Lung (tissue), 12 donors: Measurements from ENCODE around the gene PSMA6. TPM values are rescaled to one million over a fixed set of nuclear protein-coding genes. Genes with fewer than 3 reads are reported as not detected.

ENCODE experiments used
- ATAC-seq: fragments of 200-7000 bp; cut with Tn5 transposase; one replicate; pipeline ENCODE4 v1.9.1; 2020; ENCODE audit warnings: moderate number of reproducible peaks; ENCODE audit not compliant: insufficient read depth, low FRiP score
- DNase-seq, 3 donors: peaks; one replicate each; pipeline ENCODE4 v3.0.0-alpha.2; 2013 to 2017
- H3K27ac ChIP-seq, 2 donors: one replicate each; pipeline ENCODE4 v1.5.1; 2013; ENCODE audit warnings: mild to moderate bottlenecking in 2 of 2, moderate library complexity in 2 of 2, control low read depth in 1 of 2, inconsistent platforms in 1 of 2, low read depth in 1 of 2, low read length in 1 of 2
- H3K27me3 ChIP-seq, 3 donors: one replicate each; pipeline ENCODE4 v1.5.1; 2013; ENCODE audit warnings: low read length in 2 of 3; ENCODE audit not compliant: control insufficient read depth in 3 of 3, insufficient read depth in 3 of 3
- H3K36me3 ChIP-seq, 4 donors: one replicate each; pipeline ENCODE4 v1.5.1; 2013; ENCODE audit warnings: low read length in 4 of 4, mild to moderate bottlenecking in 1 of 4, moderate library complexity in 1 of 4; ENCODE audit not compliant: control insufficient read depth in 4 of 4, insufficient read depth in 4 of 4
- H3K4me1 ChIP-seq, 5 donors: one replicate each; pipeline ENCODE4 v1.5.1; 2013; ENCODE audit warnings: low read length in 5 of 5, mild to moderate bottlenecking in 2 of 5, moderate library complexity in 1 of 5; ENCODE audit not compliant: control insufficient read depth in 5 of 5, insufficient read depth in 5 of 5
- H3K4me3 ChIP-seq: one replicate; pipeline ENCODE4 v1.5.1; 2013; ENCODE audit warnings: mild to moderate bottlenecking, control low read depth, moderate library complexity
- H3K9ac ChIP-seq, 2 donors: one replicate each; pipeline ENCODE4 v1.5.1; 2013; ENCODE audit warnings: low read length in 2 of 2, control low read depth in 1 of 2; ENCODE audit not compliant: insufficient read depth in 1 of 2
- H3K9me3 ChIP-seq, 4 donors: one replicate each; pipeline ENCODE4 v1.5.1; 2013; ENCODE audit warnings: low read length in 3 of 4, mild to moderate bottlenecking in 1 of 4, moderate library complexity in 1 of 4; ENCODE audit not compliant: control insufficient read depth in 4 of 4, insufficient read depth in 3 of 4
- WGBS, 2 donors: extraction: QIAGEN DNeasy Blood & Tissue Kit; methylation state at CpG; one replicate each; pipeline ENCODE4 v1.1.7; 2013; 5-methylcytosine and 5-hydroxymethylcytosine counted together
- polyA plus RNA-seq, 2 donors: library from polyadenylated mRNA; stranded (reverse); fragments of 200-250 nt; gene quantifications; one replicate each; pipeline ENCODE4 v1.2.1, GENCODE V29; 2013
- total RNA-seq, 2 donors: library from RNA; depleted of rRNA in 1 of 2; stranded (reverse); fragments of >200 nt in 1 of 2; gene quantifications; one replicate each; pipeline ENCODE4 v1.2.1, GENCODE V29; 2014 to 2021
- TF ChIP-seq, protein P1 (sequence below): IDR thresholded peaks from 2 replicates; pipeline ENCODE4 v1.5.1; 2012; ENCODE audit warnings: mild to moderate bottlenecking; ENCODE audit errors: control extremely low read depth, extremely low read depth
- donor health status: control.
- donor health status: control.
- donor health status: Bipolar disorder and iron deficiency.
- donor health status: healthy.
- donor health status: DM: yes; HTN: yes; CAD: no.

Gene PSMA6
- total and polyA plus RNA-seq, 4 donors, result 119 to 351 (median 212) TPM

DNA sequence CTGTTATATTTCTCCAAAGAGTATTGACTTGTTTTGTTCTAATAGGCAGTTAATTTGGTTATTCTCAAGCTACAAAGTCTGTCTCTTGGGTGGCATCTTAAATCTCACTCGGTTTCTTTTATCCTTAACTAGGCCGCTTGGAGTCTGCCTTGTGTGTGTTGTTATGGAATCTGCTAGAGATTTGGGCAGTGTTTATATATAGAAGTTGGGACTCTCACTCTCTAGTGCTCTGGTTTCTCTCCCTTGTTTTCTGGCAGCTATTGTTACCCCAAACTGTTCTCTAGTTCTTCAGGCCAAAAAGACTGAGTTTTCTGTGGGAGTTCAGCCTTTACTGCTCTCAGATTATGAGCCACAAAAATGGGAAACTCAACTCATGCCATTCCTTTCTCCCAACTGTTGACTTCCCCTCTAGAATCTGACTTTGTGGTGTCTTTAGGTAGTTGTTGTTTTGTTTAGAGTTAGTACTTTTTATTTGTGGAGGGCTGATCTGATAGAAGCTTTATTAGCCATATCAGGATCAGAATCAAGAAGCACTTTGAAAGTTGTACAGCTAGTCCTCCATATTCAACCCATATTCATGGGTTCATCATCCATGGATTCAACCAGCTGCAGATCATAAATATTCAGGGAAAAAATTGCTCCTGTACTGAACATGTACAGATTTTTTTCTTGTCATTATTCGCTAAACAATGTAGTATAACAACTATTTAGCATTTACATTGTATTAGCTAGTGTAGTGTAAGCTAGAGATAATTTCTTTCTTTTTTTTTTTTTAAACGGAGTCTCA, 11.2 kb downstream of the PSMA6 start:
- peaks cover 0 to 19% (median 0%) of the 10 kb centered on the region in 5 donors for H3K4me1 ChIP-seq
- H3K9me3 ChIP-seq, result no peaks in the 10 kb centered on the region
- no peak overlapping the region for H3K27ac ChIP-seq
- WGBS, 2 donors, result 94 to 97% methylated on average over 4 of the region's 4 CpGs
- DNase-seq (no peak), ATAC-seq (no peak)
- H3K9ac ChIP-seq, result no peak overlapping the region
- H3K36me3 ChIP-seq, result no peaks in the 10 kb centered on the region
- no peaks in the 10 kb centered on the region for H3K27me3 ChIP-seq
- TF ChIP-seq, protein P1, sequence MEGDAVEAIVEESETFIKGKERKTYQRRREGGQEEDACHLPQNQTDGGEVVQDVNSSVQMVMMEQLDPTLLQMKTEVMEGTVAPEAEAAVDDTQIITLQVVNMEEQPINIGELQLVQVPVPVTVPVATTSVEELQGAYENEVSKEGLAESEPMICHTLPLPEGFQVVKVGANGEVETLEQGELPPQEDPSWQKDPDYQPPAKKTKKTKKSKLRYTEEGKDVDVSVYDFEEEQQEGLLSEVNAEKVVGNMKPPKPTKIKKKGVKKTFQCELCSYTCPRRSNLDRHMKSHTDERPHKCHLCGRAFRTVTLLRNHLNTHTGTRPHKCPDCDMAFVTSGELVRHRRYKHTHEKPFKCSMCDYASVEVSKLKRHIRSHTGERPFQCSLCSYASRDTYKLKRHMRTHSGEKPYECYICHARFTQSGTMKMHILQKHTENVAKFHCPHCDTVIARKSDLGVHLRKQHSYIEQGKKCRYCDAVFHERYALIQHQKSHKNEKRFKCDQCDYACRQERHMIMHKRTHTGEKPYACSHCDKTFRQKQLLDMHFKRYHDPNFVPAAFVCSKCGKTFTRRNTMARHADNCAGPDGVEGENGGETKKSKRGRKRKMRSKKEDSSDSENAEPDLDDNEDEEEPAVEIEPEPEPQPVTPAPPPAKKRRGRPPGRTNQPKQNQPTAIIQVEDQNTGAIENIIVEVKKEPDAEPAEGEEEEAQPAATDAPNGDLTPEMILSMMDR, result no peak
- no peak overlapping the region for H3K4me3 ChIP-seq

DNA sequence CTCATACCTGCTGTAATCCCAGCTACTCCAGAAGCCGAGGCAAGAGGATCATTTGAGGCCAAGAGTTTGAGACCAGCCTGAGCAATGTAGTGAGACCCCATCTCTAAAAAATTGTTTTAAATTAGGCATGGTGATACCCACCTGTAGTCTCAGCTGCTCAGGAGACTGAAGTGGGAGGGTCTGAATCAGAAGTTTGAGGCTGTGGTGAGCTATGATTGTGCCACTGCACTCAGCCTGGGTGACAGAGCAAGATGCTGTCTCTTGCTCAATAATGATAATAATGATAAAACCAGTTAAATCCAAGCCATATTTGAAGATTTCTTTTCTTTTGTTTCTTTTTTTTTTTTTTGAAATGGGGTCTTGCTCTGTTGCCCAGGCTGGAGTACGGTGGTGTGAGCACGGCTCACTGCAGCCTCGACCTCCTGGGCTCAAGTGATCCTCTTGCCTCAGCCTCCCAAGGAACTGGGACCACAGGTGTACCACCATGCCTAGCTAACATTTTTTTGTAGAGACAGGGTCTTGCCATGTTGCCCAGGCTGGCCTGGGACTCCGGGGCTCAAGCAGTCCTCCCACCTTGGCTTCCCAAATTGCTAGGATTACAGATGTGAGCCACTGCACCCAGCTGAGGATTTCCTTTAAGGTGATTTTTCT, 12.8 kb downstream of the PSMA6 start:
- Histone ChIP-seq H3K9ac (no peak overlapping the region), H3K27me3 (no peaks in the 10 kb centered on the region), H3K9me3 (no peaks in the 10 kb centered on the region), H3K4me1 (peaks cover 0 to 14% (median 0%) of the 10 kb centered on the region in 5 donors), H3K27ac (no peak overlapping the region), H3K4me3 (no peak overlapping the region), H3K36me3 (peaks cover 0 to 7% (median 5%) of the 10 kb centered on the region in 4 donors)
- ATAC-seq, result no peak
- DNase-seq, result no peak
- 96 to 100% methylated on average over 5 of the region's 5 CpGs for WGBS, 2 donors
- TF ChIP-seq, protein P1, result no peak

DNA sequence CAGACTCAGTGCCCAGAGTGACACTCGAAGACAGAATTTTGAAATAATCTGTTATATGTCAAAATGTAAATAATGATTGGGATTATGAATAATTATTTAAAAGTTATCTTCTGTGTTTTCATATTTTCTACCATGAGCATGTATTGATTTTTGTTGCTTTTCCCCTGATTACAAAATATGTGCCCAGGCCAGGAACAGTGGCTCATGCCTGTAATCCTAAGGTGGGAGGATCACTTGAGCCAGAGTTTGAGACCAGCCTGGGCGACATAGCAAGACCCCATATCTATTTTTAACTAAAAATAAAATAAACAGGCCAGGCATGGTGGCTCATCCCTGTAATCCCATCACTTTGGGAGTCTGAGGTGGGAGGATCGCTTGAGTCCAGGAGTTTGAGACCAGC, 13.5 kb downstream of the PSMA6 start:
- TF ChIP-seq, protein P1, result no peak
- DNase-seq (no peak), ATAC-seq (no peak)
- H3K9me3 ChIP-seq, result no peaks in the 10 kb centered on the region
- WGBS, 2 donors, result 91% methylated on average over 3 of the region's 3 CpGs
- peaks cover 0 to 10% (median 0%) of the 10 kb centered on the region in 5 donors for H3K4me1 ChIP-seq
- no peak overlapping the region for H3K9ac ChIP-seq
- H3K27me3 ChIP-seq, result no peaks in the 10 kb centered on the region
- no peak overlapping the region for H3K4me3 ChIP-seq
- no peak overlapping the region for H3K27ac ChIP-seq
- peaks cover 0 to 13% (median 10%) of the 10 kb centered on the region in 4 donors for H3K36me3 ChIP-seq
